ENCODE results near the gene CEBPB.

DNA sequence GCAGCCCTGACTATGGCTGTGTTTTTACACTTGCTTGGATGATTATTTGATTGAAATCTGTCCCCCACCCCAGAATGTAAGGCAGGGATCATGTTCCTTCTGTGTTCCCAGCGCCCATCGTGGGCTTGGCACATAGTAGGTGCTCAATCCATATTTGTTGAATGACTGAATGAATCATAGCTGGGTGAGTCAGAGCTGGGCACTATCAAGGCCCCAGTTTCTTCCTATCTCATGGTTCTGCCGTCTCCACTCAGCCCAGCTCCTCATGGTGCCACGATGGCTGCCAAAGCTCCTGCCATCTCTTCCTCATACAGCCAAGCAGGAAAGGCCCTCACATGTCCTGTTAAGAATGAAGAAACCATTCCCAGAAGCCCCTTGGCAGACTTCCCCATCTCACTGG lies 29.0 kb downstream of the CEBPB start:
- TF ChIP-seq, protein P1, sequence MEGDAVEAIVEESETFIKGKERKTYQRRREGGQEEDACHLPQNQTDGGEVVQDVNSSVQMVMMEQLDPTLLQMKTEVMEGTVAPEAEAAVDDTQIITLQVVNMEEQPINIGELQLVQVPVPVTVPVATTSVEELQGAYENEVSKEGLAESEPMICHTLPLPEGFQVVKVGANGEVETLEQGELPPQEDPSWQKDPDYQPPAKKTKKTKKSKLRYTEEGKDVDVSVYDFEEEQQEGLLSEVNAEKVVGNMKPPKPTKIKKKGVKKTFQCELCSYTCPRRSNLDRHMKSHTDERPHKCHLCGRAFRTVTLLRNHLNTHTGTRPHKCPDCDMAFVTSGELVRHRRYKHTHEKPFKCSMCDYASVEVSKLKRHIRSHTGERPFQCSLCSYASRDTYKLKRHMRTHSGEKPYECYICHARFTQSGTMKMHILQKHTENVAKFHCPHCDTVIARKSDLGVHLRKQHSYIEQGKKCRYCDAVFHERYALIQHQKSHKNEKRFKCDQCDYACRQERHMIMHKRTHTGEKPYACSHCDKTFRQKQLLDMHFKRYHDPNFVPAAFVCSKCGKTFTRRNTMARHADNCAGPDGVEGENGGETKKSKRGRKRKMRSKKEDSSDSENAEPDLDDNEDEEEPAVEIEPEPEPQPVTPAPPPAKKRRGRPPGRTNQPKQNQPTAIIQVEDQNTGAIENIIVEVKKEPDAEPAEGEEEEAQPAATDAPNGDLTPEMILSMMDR (conservative IDR thresholded peaks at IDR 0.05 in 1 of 2, IDR thresholded peaks at IDR 0.05 in 1 of 2; ENCODE audit: extremely low read depth in 1 of 2, insufficient read depth in 1 of 2, low read depth in 1 of 2, low read length in 2 of 2) = no peak
- TF ChIP-seq EZH2 (IDR thresholded peaks at IDR 0.05; ENCODE audit: borderline replicate concordance, low read length) = no peak
